H1 (cell line): Measurements from ENCODE around the gene EGLN3. TPM values are rescaled to one million over a fixed set of nuclear protein-coding genes. Genes with fewer than 3 reads are reported as not detected.

Source experiments
- CTCF ChIA-PET: fragments of 300-600 bp; sonication (Branson Sonifier 250); formaldehyde crosslinking; loops from one replicate; lab custom pipeline; 2021; ENCODE audit not compliant: partially characterized antibody; lab: Charles Lee
- POLR2A ChIA-PET: fragments of 300-600 bp; sonication (Branson Sonifier 250); formaldehyde crosslinking; loops from one replicate; lab custom pipeline; 2021; ENCODE audit warnings: inconsistent platforms; ENCODE audit not compliant: partially characterized antibody; lab: Charles Lee
- DNase-seq, 2 experiments: peaks; one replicate each; pipeline versions ENCODE4 v3.0.0 to v3.0.0-alpha.2; 2010 to 2022; ENCODE audit warnings: low spot score in 2 of 2, low read depth in 1 of 2, mixed read lengths in 1 of 2
- FAIRE-seq: peaks from 2 replicates; lab custom pipeline; 2011; peaks lifted over from hg19 to GRCh38; lab: Jason Lieb, UNC
- H2AFZ ChIP-seq: 2 replicates; pipeline ENCODE4 v1.8.1; 2012; ENCODE audit warnings: low read length, inconsistent platforms
- H2AK5ac ChIP-seq: 2 replicates; pipeline ENCODE4 v1.6.1; 2013; ENCODE audit warnings: low read depth, low read length
- H2BK120ac ChIP-seq: replicated peaks from 2 replicates; pipeline ENCODE3; 2013; ENCODE audit warnings: low read depth, low read length, inconsistent platforms
- H2BK12ac ChIP-seq: 2 replicates; pipeline ENCODE4 v1.6.1; 2013; ENCODE audit warnings: low read depth, low read length
- H2BK15ac ChIP-seq: 2 replicates; pipeline ENCODE4 v1.6.1; 2013; ENCODE audit warnings: low read length
- H2BK20ac ChIP-seq: 2 replicates; pipeline ENCODE4 v1.6.1; 2013; ENCODE audit warnings: low read length
- H2BK5ac ChIP-seq: 2 replicates; pipeline ENCODE4 v1.6.1; 2013; ENCODE audit warnings: low read depth, low read length
- H3K14ac ChIP-seq: 2 replicates; pipeline ENCODE4 v1.6.1; 2013; ENCODE audit warnings: inconsistent platforms; ENCODE audit not compliant: insufficient read length
- H3K18ac ChIP-seq: 2 replicates; pipeline ENCODE4 v1.6.1; 2013; ENCODE audit warnings: low read length; ENCODE audit errors: extremely low read depth
- H3K23ac ChIP-seq: 2 replicates; pipeline ENCODE4 v1.6.1; 2013; ENCODE audit warnings: inconsistent platforms; ENCODE audit not compliant: insufficient read length
- H3K23me2 ChIP-seq: 2 replicates; pipeline ENCODE4 v1.6.1; 2013; ENCODE audit warnings: low read depth, low read length
- H3K27ac ChIP-seq: 2 replicates; pipeline ENCODE4 v1.6.1; 2011; ENCODE audit warnings: low read depth, low read length, inconsistent platforms
- H3K27me3 ChIP-seq, 4 experiments: replicated peaks in 1 of 4; 1 replicate in 1 of 4; 2 replicates in 3 of 4; pipeline versions ENCODE4 v1.6.1 to v1.8.1; 2011 to 2013; ENCODE audit warnings: low read length in 3 of 4, mild to moderate bottlenecking in 3 of 4, inconsistent platforms in 2 of 4, mixed read lengths in 2 of 4, moderate library complexity in 1 of 4; ENCODE audit not compliant: control insufficient read depth in 3 of 4, insufficient read depth in 3 of 4; ENCODE audit errors: extremely low read depth in 1 of 4
- H3K36me3 ChIP-seq, 4 experiments: 2 replicates each; pipeline versions ENCODE4 v1.6.1 to v1.8.1; 2011 to 2013; ENCODE audit warnings: mild to moderate bottlenecking in 4 of 4, low read length in 3 of 4, moderate library complexity in 2 of 4, control low read depth in 1 of 4, inconsistent platforms in 1 of 4; ENCODE audit not compliant: insufficient read depth in 4 of 4, control insufficient read depth in 2 of 4
- H3K4ac ChIP-seq: replicated peaks from 2 replicates; pipeline ENCODE3; 2013; ENCODE audit warnings: low read length, low read depth, mixed read lengths, inconsistent platforms; ENCODE audit not compliant: insufficient read length
- H3K4me1 ChIP-seq, 4 experiments: replicated peaks in 1 of 4; 1 replicate in 1 of 4; 2 replicates in 3 of 4; pipeline versions ENCODE4 v1.6.1 to v1.8.1; 2011 to 2013; ENCODE audit warnings: low read length in 3 of 4, inconsistent platforms in 2 of 4, mixed read lengths in 1 of 4; ENCODE audit not compliant: insufficient read depth in 4 of 4, control insufficient read depth in 3 of 4
- H3K4me2 ChIP-seq, 2 experiments: 2 replicates each; pipeline versions ENCODE4 v1.6.1 to v1.8.1; 2011 to 2013; ENCODE audit warnings: low read depth in 2 of 2, low read length in 2 of 2, control low read depth in 1 of 2, inconsistent platforms in 1 of 2, mild to moderate bottlenecking in 1 of 2; ENCODE audit not compliant: insufficient read depth in 1 of 2
- H3K4me3 ChIP-seq, 4 experiments: fragments of 200-600, 300-600 bp in 1 of 4; sonication (generic), shearing (Covaris generic), sonication (Bioruptor Twin) in 1 of 4; 2 replicates each; pipeline versions ENCODE4 v1.5.1 to v1.8.1; 2011 to 2016; ENCODE audit warnings: low read length in 4 of 4, low read depth in 3 of 4, control low read depth in 2 of 4, inconsistent platforms in 2 of 4, mild to moderate bottlenecking in 2 of 4, mixed read lengths in 1 of 4, moderate library complexity in 1 of 4; ENCODE audit not compliant: insufficient read depth in 2 of 4; ENCODE audit errors: extremely low read depth in 1 of 4
- H3K56ac ChIP-seq: replicated peaks from 2 replicates; pipeline ENCODE3; 2013; ENCODE audit warnings: low read depth, mild to moderate bottlenecking, mixed read lengths, low read length, inconsistent platforms; ENCODE audit not compliant: insufficient read length
- H3K79me1 ChIP-seq: 2 replicates; pipeline ENCODE4 v1.6.1; 2013; ENCODE audit warnings: low read depth, low read length, control low read depth
- H3K79me2 ChIP-seq, 2 experiments: 2 replicates each; pipeline versions ENCODE4 v1.6.1 to v1.8.1; 2012 to 2013; ENCODE audit warnings: low read length in 2 of 2, mild to moderate bottlenecking in 2 of 2, inconsistent platforms in 1 of 2; ENCODE audit not compliant: insufficient read depth in 2 of 2, control insufficient read depth in 1 of 2
- H3K9ac ChIP-seq, 4 experiments: replicated peaks in 1 of 4; 1 replicate in 1 of 4; 2 replicates in 3 of 4; pipeline versions ENCODE4 v1.6.1 to v1.8.1; 2011 to 2013; ENCODE audit warnings: low read depth in 3 of 4, low read length in 3 of 4, control low read depth in 2 of 4, mild to moderate bottlenecking in 2 of 4, moderate library complexity in 2 of 4, inconsistent platforms in 1 of 4; ENCODE audit errors: extremely low read depth in 1 of 4
- H3K9me3 ChIP-seq, 2 experiments: 2 replicates each; pipeline versions ENCODE4 v1.6.1 to v1.8.1; 2012 to 2013; ENCODE audit warnings: mild to moderate bottlenecking in 2 of 2, moderate library complexity in 2 of 2, control low read depth in 1 of 2, inconsistent platforms in 1 of 2, low read depth in 1 of 2, low read length in 1 of 2, mixed read lengths in 1 of 2; ENCODE audit not compliant: insufficient read depth in 2 of 2
- H4K20me1 ChIP-seq, 2 experiments: replicated peaks in 1 of 2; 2 replicates each; pipeline versions ENCODE3 to v1.8.1; 2011 to 2013; ENCODE audit warnings: inconsistent platforms in 2 of 2, low read length in 2 of 2, mild to moderate bottlenecking in 1 of 2; ENCODE audit not compliant: insufficient read depth in 2 of 2, control insufficient read depth in 1 of 2
- H4K5ac ChIP-seq: 2 replicates; pipeline ENCODE4 v1.6.1; 2013; ENCODE audit warnings: low read length, low read depth, mixed read lengths, inconsistent platforms; ENCODE audit not compliant: insufficient read length
- H4K8ac ChIP-seq: 2 replicates; pipeline ENCODE4 v1.8.0; 2013; ENCODE audit warnings: mild to moderate bottlenecking, moderate library complexity, low read length, inconsistent platforms; ENCODE audit not compliant: insufficient read depth; ENCODE audit errors: extremely low read depth
- H4K91ac ChIP-seq: replicated peaks from 2 replicates; pipeline ENCODE3; 2013; ENCODE audit warnings: low read length, mixed read lengths, inconsistent platforms; ENCODE audit not compliant: insufficient read length
- BRCA1 ChIP-seq: IDR thresholded peaks from 2 replicates; pipeline ENCODE4 v1.6.1; 2012; ENCODE audit warnings: low read depth, low read length, improper control_type of control experiment
- CREB1 ChIP-seq: IDR thresholded peaks from 2 replicates; pipeline ENCODE4 v1.6.1; 2012; ENCODE audit warnings: inconsistent platforms
- CTBP2 ChIP-seq: IDR thresholded peaks from 2 replicates; pipeline ENCODE4 v1.7.0; 2011; ENCODE audit warnings: borderline replicate concordance, mild to moderate bottlenecking, moderate library complexity, mixed read lengths, low read length; ENCODE audit not compliant: insufficient read depth, insufficient read length
- EZH2 ChIP-seq: fragments of 200-600 bp; sonication (generic); IDR thresholded peaks from 2 replicates; pipeline ENCODE4 v1.7.1; 2012; ENCODE audit warnings: low read depth, mild to moderate bottlenecking, moderate library complexity, low read length, inconsistent platforms; ENCODE audit not compliant: severe bottlenecking
- GABPA ChIP-seq: IDR thresholded peaks from 2 replicates; pipeline ENCODE4 v1.6.1; 2011; ENCODE audit warnings: mild to moderate bottlenecking, low read length, moderate library complexity, borderline replicate concordance; ENCODE audit not compliant: insufficient read depth
- GTF2F1 ChIP-seq: IDR thresholded peaks from 2 replicates; pipeline ENCODE4 v1.6.1; 2012; ENCODE audit warnings: low read depth, low read length, improper control_type of control experiment, borderline replicate concordance
- HDAC6 ChIP-seq: IDR thresholded peaks from one replicate; pipeline ENCODE4 v1.7.1; 2012; ENCODE audit warnings: low read depth, mild to moderate bottlenecking, inconsistent platforms, low read length, moderate library complexity
- KDM4A ChIP-seq: IDR thresholded peaks from one replicate; pipeline ENCODE4 v1.7.1; 2012; ENCODE audit warnings: low read depth, mild to moderate bottlenecking, moderate library complexity, low read length, inconsistent platforms; ENCODE audit not compliant: severe bottlenecking
- NANOG ChIP-seq: IDR thresholded peaks from 2 replicates; pipeline ENCODE4 v1.6.1; 2011; ENCODE audit warnings: low read length, low read depth, mild to moderate bottlenecking, inconsistent platforms; ENCODE audit not compliant: insufficient read depth, poor library complexity, severe bottlenecking
- RXRA ChIP-seq: IDR thresholded peaks from 2 replicates; pipeline ENCODE4 v1.6.1; 2011; ENCODE audit warnings: low read depth, mild to moderate bottlenecking, low read length, moderate library complexity; ENCODE audit not compliant: insufficient read depth
- SIRT6 ChIP-seq: IDR thresholded peaks from one replicate; pipeline ENCODE4 v1.7.1; 2012; ENCODE audit warnings: low read length, inconsistent platforms
- SIX5 ChIP-seq: IDR thresholded peaks from 2 replicates; pipeline ENCODE4 v1.6.1; 2011; ENCODE audit warnings: mild to moderate bottlenecking, low read depth, low read length
- TAF7 ChIP-seq: optimal IDR thresholded peaks from 2 replicates; pipeline ENCODE3; 2011; ENCODE audit warnings: low read depth, mild to moderate bottlenecking, inconsistent platforms, low read length, moderate library complexity, borderline replicate concordance
- TBP ChIP-seq: IDR thresholded peaks from 2 replicates; pipeline ENCODE4 v1.6.1; 2011; ENCODE audit warnings: low read depth, low read length, improper control_type of control experiment
- WGBS, 2 experiments: shearing (Covaris generic) in 1 of 2; methylation state at CpG; one replicate each; pipeline versions ENCODE4 v1.1.6 to v1.1.7; 2013 to 2015; ENCODE audit warnings: low lambda C conversion rate in 2 of 2, mixed read lengths in 2 of 2, inconsistent platforms in 1 of 2, low coverage in 1 of 2, missing lambda C conversion rate in 1 of 2; ENCODE audit not compliant: insufficient replicate concordance in 2 of 2, insufficient coverage in 1 of 2, insufficient read length in 1 of 2; ENCODE audit errors: extremely low coverage in 1 of 2, missing lambda C conversion rate in 1 of 2; 5-methylcytosine and 5-hydroxymethylcytosine counted together
- polyA plus RNA-seq, 7 experiments: library from polyadenylated mRNA; depleted of rRNA in 3 of 7; stranded (reverse) in 5 of 7; unstranded in 2 of 7; fragments of >200 nt in 5 of 7; fragments of 200-250 nt in 2 of 7; gene quantifications; 1 replicate in 5 of 7; 2 replicates in 1 of 7; 4 replicates in 1 of 7; pipeline versions ENCODE4 v1.2.1 to v1.2.3, GENCODE V29; 2011 to 2013; ENCODE audit warnings: missing spikeins in 2 of 7, mixed read lengths in 2 of 7
- total RNA-seq: library from RNA; stranded (reverse); fragmentation: NEBNext Ultra II Directional; extraction: Animal tissue kit (Norgen Biotek cat#: 25700); gene quantifications from 2 replicates; pipeline ENCODE4 v1.2.1, GENCODE V29; 2021

EGLN3 gene
- total and polyA plus RNA-seq, 2 of the 8 experiments (the other 6 are each of a cell fraction or from before 2014, with no cell fraction given) = 10.6 to 27.3 TPM

- Histone ChIP-seq H3K4me1 (peaks cover 3 to 12% (median 9%) of the 10 kb centered on the region in 4 experiments; a peak in 6 of 7 replicates), H2BK120ac (no peak overlapping the region), H3K23ac (no peak overlapping the region), H3K4me2 (no peak overlapping the region), H3K18ac (no peak overlapping the region), H3K9me3 (no peaks in the 10 kb centered on the region), H4K20me1 (peaks cover 0 to 2% of the 10 kb centered on the region in 2 experiments), H2AK5ac (no peak overlapping the region), H3K27ac (no peak overlapping the region), H3K79me1 (peaks cover under 1% of the 10 kb centered on the region; the same call in 1 of the 2 replicates), H3K56ac (no peak overlapping the region), H4K91ac (no peak overlapping the region), H3K79me2 (peaks cover 0 to 21% of the 10 kb centered on the region in 2 experiments; a peak in 3 of 4 replicates), H2BK15ac (no peak overlapping the region), H4K5ac (no peak overlapping the region), H3K4me3 (no peak overlapping the region), H3K14ac (no peak overlapping the region), H3K9ac (no peak overlapping the region), H2BK12ac (no peak overlapping the region), H4K8ac (no peak overlapping the region), H2BK5ac (no peak overlapping the region), H2AFZ (no peak overlapping the region), H3K36me3 (peaks cover 6 to 49% (median 20%) of the 10 kb centered on the region in 4 experiments; a peak in 7 of 8 replicates), H3K27me3 (no peaks in the 10 kb centered on the region), H3K23me2 (no peaks in the 10 kb centered on the region), H2BK20ac (no peak overlapping the region), H3K4ac (no peak overlapping the region)
- POLR2A ChIA-PET = no interaction called here
- CTCF ChIA-PET = interaction anchor here (0.6 to 2.6 kb wide), 8 partner anchors 9 to 1472 kb away, joined by 3 to 13 read pairs (median 4); no protein-coding TSS in a partner anchor
- no peak for FAIRE-seq
- no peak for DNase-seq
- WGBS, 2 experiments = 91% methylated on average over 4 of the region's 4 CpGs; no CpG with 5 or more reads in 1 of the 2 experiments
- no peak for TF ChIP-seq GTF2F1
- TF ChIP-seq EZH2 = no peak
- TF ChIP-seq NANOG = no peak
- TF ChIP-seq TBP = no peak
- TF ChIP-seq BRCA1 = no peak
- no peak for TF ChIP-seq CREB1
- no peak for TF ChIP-seq HDAC6
- TF ChIP-seq RXRA = no peak
- TF ChIP-seq SIRT6 = no peak
- TF ChIP-seq SIX5 = no peak
- TF ChIP-seq GABPA = no peak
- no peak for TF ChIP-seq TAF7
- TF ChIP-seq KDM4A = no peak
- no peak for TF ChIP-seq CTBP2
Measured at GRCh38 chr14:33927944-33928343, 22.9 kb downstream of the EGLN3 start.
